SK-N-SH (cell line): ENCODE measurements around the gene PDGFRB. TPM values are rescaled to one million over a fixed set of nuclear protein-coding genes. Genes with fewer than 3 reads are reported as not detected.

ENCODE experiments used
- CTCF ChIA-PET: fragments of 300-600, 350-600 bp; formaldehyde crosslinking; extraction: SDS; loops from one replicate; lab custom pipeline; 2021; lab: Yijun Ruan, JAX
- POLR2A ChIA-PET: fragments of 350-600 bp; sonication (Branson Sonifier 250); formaldehyde crosslinking; extraction: SDS; loops from one replicate; lab custom pipeline; 2020; ENCODE audit warnings: antibody characterized with exemption, inconsistent platforms; lab: Yijun Ruan, JAX
- DNase-seq: peaks from one replicate; pipeline ENCODE4 v3.0.0; 2012
- H2AFZ ChIP-seq: fragments of 200-600 bp; sonication (generic); 2 replicates; pipeline ENCODE4 v1.8.1; 2016; ENCODE audit warnings: antibody characterized with exemption, mild to moderate bottlenecking, low read depth
- H3F3A ChIP-seq: fragments of 200-600 bp; sonication (generic); replicated peaks from 2 replicates; pipeline ENCODE3; 2016; ENCODE audit warnings: antibody characterized with exemption, mild to moderate bottlenecking; ENCODE audit not compliant: insufficient read depth
- H3K27ac ChIP-seq, 2 experiments: fragments of 200-500 bp in 1 of 2; fragments of 200-600 bp in 1 of 2; sonication (Bioruptor generic) in 1 of 2; sonication (generic), shearing (Covaris generic) in 1 of 2; 2 replicates each; pipeline versions ENCODE4 v1.5.1 to v1.6.1; 2014 to 2016; ENCODE audit warnings: low read depth in 2 of 2, inconsistent platforms in 1 of 2, low read length in 1 of 2, mild to moderate bottlenecking in 1 of 2, mixed read lengths in 1 of 2
- H3K27me3 ChIP-seq: fragments of 200-600 bp; sonication (generic), shearing (Covaris generic); 2 replicates; pipeline ENCODE4 v1.6.1; 2016; ENCODE audit warnings: mixed run types; ENCODE audit not compliant: insufficient read depth
- H3K36me3 ChIP-seq, 2 experiments: fragments of 200-500 bp in 1 of 2; fragments of 200-600 bp in 1 of 2; sonication (Bioruptor generic) in 1 of 2; sonication (generic) in 1 of 2; replicated peaks in 1 of 2; 2 replicates each; pipeline versions ENCODE3 to v1.5.1; 2014 to 2016; ENCODE audit warnings: low read length in 1 of 2, mild to moderate bottlenecking in 1 of 2; ENCODE audit not compliant: insufficient read depth in 2 of 2, control insufficient read depth in 1 of 2
- H3K4me1 ChIP-seq, 2 experiments: fragments of 200-500 bp in 1 of 2; fragments of 200-600 bp in 1 of 2; sonication (Bioruptor generic) in 1 of 2; sonication (generic), shearing (Covaris generic) in 1 of 2; 2 replicates each; pipeline versions ENCODE4 v1.5.1 to v1.6.1; 2014 to 2016; ENCODE audit warnings: low read depth in 1 of 2, low read length in 1 of 2, mixed run types in 1 of 2; ENCODE audit not compliant: insufficient read depth in 2 of 2, control insufficient read depth in 1 of 2
- H3K4me2 ChIP-seq: fragments of 200-600 bp; sonication (generic), shearing (Covaris generic); 2 replicates; pipeline ENCODE4 v1.6.1; 2017; ENCODE audit warnings: mixed run types
- H3K4me3 ChIP-seq, 2 experiments: fragments of 200-500 bp in 1 of 2; fragments of 200-600 bp in 1 of 2; sonication (Bioruptor generic) in 1 of 2; sonication (generic), shearing (Covaris generic) in 1 of 2; 2 replicates each; pipeline versions ENCODE4 v1.5.1 to v1.8.1; 2014 to 2016; ENCODE audit warnings: low read depth in 2 of 2, inconsistent platforms in 1 of 2, low read length in 1 of 2, mild to moderate bottlenecking in 1 of 2, mixed read lengths in 1 of 2, moderate library complexity in 1 of 2
- H3K79me2 ChIP-seq: fragments of 200-600 bp; sonication (generic); 2 replicates; pipeline ENCODE4 v1.8.1; 2017; ENCODE audit warnings: mild to moderate bottlenecking; ENCODE audit not compliant: insufficient read depth
- H3K9ac ChIP-seq: fragments of 200-600 bp; sonication (generic); 2 replicates; pipeline ENCODE4 v1.6.1; 2017; ENCODE audit warnings: mixed run types
- H3K9me2 ChIP-seq: fragments of 200-600 bp; sonication (generic); 2 replicates; pipeline ENCODE4 v1.6.1; 2017; ENCODE audit warnings: mixed run types
- H3K9me3 ChIP-seq: fragments of 200-600 bp; sonication (generic); 2 replicates; pipeline ENCODE4 v1.6.1; 2017; ENCODE audit warnings: mixed run types, mild to moderate bottlenecking, moderate library complexity
- H4K20me1 ChIP-seq: fragments of 200-600 bp; sonication (generic); 2 replicates; pipeline ENCODE4 v1.6.1; 2017; ENCODE audit warnings: mild to moderate bottlenecking, mixed run types; ENCODE audit not compliant: insufficient read depth
- CHD2 ChIP-seq: fragments of 150-350 bp; IDR thresholded peaks from 2 replicates; pipeline ENCODE4 v1.6.1; 2018; ENCODE audit warnings: low read length; ENCODE audit not compliant: partially characterized antibody
- ELF1 ChIP-seq: IDR thresholded peaks from 2 replicates; pipeline ENCODE4 v1.4.0; 2012
- FOSL2 ChIP-seq: IDR thresholded peaks from 2 replicates; pipeline ENCODE4 v1.4.0; 2012; ENCODE audit warnings: low read depth, mild to moderate bottlenecking, moderate library complexity, borderline replicate concordance
- FOXJ3 ChIP-seq: sonication (generic); formaldehyde crosslinking; IDR thresholded peaks from 2 replicates; pipeline ENCODE4 v1.5.1; 2020; ENCODE audit warnings: mild to moderate bottlenecking, missing genetic modification reagents
- GATA2 ChIP-seq: sonication (generic); formaldehyde crosslinking; IDR thresholded peaks from 2 replicates; pipeline ENCODE4 v1.5.0; 2020; ENCODE audit warnings: mild to moderate bottlenecking, missing genetic modification reagents
- MEF2A ChIP-seq: IDR thresholded peaks from 2 replicates; pipeline ENCODE4 v1.4.0; 2012; ENCODE audit warnings: low read depth, borderline replicate concordance
- MXI1 ChIP-seq: IDR thresholded peaks from 2 replicates; pipeline ENCODE4 v1.6.1; 2012; ENCODE audit warnings: mild to moderate bottlenecking, low read depth, low read length, improper control_type of control experiment
- RFX5 ChIP-seq: IDR thresholded peaks from 2 replicates; pipeline ENCODE4 v1.6.1; 2012; ENCODE audit warnings: mild to moderate bottlenecking, improper control_type of control experiment, low read length
- RXRA ChIP-seq: IDR thresholded peaks from 2 replicates; pipeline ENCODE4 v1.4.0; 2012; ENCODE audit warnings: low read depth, mild to moderate bottlenecking, borderline replicate concordance
- SIN3A ChIP-seq: IDR thresholded peaks from 2 replicates; pipeline ENCODE4 v1.6.1; 2012; ENCODE audit warnings: low read depth, mild to moderate bottlenecking, low read length, moderate library complexity, borderline replicate concordance
- SMC3 ChIP-seq: IDR thresholded peaks from 2 replicates; pipeline ENCODE4 v1.6.1; 2012; ENCODE audit warnings: low read depth, low read length, improper control_type of control experiment
- TAF1 ChIP-seq: IDR thresholded peaks from 2 replicates; pipeline ENCODE4 v1.6.1; 2012; ENCODE audit warnings: low read depth, mild to moderate bottlenecking, low read length, moderate library complexity, borderline replicate concordance
- TCF12 ChIP-seq: IDR thresholded peaks from 2 replicates; pipeline ENCODE4 v1.4.0; 2012
- TEAD4 ChIP-seq: IDR thresholded peaks from 2 replicates; pipeline ENCODE4 v1.4.0; 2012; ENCODE audit warnings: mild to moderate bottlenecking, borderline replicate concordance; ENCODE audit not compliant: insufficient read depth
- YY1 ChIP-seq: IDR thresholded peaks from 2 replicates; pipeline ENCODE4 v1.4.0; 2012; ENCODE audit warnings: low read depth, mild to moderate bottlenecking
- WGBS: methylation state at CpG from one replicate; pipeline ENCODE4 v1.1.6; 2017; ENCODE audit warnings: low lambda C conversion rate; 5-methylcytosine and 5-hydroxymethylcytosine counted together
- polyA plus RNA-seq, 3 experiments: library from polyadenylated mRNA; depleted of rRNA; stranded (reverse); fragments of >200 nt; gene quantifications; 2 replicates each; pipeline ENCODE4 v1.2.3, GENCODE V29; 2012
- TF ChIP-seq, protein P1 (sequence below): IDR thresholded peaks from 2 replicates; pipeline ENCODE4 v1.4.0; 2012; ENCODE audit warnings: low read depth
- TF ChIP-seq, protein P2 (sequence below): IDR thresholded peaks from 2 replicates; pipeline ENCODE4 v1.4.0; 2012; ENCODE audit warnings: low read depth, borderline replicate concordance
- TF ChIP-seq, protein P3 (sequence below): fragments of 200-600 bp; sonication (generic); IDR thresholded peaks from 2 replicates; pipeline ENCODE4 v1.6.1; 2017; ENCODE audit warnings: antibody characterized with exemption, mild to moderate bottlenecking, moderate library complexity
- TF ChIP-seq, protein P4 (sequence below): IDR thresholded peaks from 2 replicates; pipeline ENCODE4 v1.6.1; 2012; ENCODE audit warnings: mild to moderate bottlenecking, low read depth, low read length, moderate library complexity

Gene PDGFRB
- polyA plus RNA-seq, 1 of the 3 experiments (the other 2 are of a cell fraction) = 32.1 TPM

DNA sequence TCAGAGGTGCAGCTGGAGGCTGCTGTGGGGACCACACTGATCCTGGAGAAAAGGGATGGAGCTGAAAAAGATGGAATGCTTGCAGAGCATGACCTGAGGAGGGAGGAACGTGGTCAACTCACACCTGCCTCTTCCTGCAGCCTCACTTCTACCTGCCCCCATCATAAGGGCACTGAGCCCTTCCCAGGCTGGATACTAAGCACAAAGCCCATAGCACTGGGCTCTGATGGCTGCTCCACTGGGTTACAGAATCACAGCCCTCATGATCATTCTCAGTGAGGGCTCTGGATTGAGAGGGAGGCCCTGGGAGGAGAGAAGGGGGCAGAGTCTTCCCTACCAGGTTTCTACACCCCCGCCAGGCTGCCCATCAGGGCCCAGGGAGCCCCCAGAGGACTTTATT is 28.4 kb upstream of the PDGFRB start:
- Histone ChIP-seq H4K20me1 (no peaks in the 10 kb centered on the region), H3K27ac (no peak overlapping the region), H3K27me3 (peaks cover 5% of the 10 kb centered on the region; the same call in 1 of the 2 replicates), H3K4me2 (no peak overlapping the region), H3K4me1 (peaks cover 0 to 2% of the 10 kb centered on the region in 2 experiments; a peak in 1 of 4 replicates), H3K4me3 (no peak overlapping the region), H3K9me3 (no peaks in the 10 kb centered on the region), H3K79me2 (no peaks in the 10 kb centered on the region), H3F3A (no peaks in the 10 kb centered on the region), H3K36me3 (no peaks in the 10 kb centered on the region), H3K9ac (no peak overlapping the region), H2AFZ (no peak overlapping the region), H3K9me2 (no peaks in the 10 kb centered on the region)
- no peak for DNase-seq
- TF ChIP-seq, protein P1, sequence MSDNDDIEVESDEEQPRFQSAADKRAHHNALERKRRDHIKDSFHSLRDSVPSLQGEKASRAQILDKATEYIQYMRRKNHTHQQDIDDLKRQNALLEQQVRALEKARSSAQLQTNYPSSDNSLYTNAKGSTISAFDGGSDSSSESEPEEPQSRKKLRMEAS = no peak
- TF ChIP-seq FOSL2 (no peak), MXI1 (no peak), ELF1 (no peak), GATA2 (CRISPR knock-in tag) (no peak), FOXJ3 (no peak), RFX5 (no peak), CHD2 (no peak), TCF12 (no peak), MEF2A (no peak), SMC3 (no peak), SIN3A (no peak), YY1 (no peak)
- TF ChIP-seq, protein P2, sequence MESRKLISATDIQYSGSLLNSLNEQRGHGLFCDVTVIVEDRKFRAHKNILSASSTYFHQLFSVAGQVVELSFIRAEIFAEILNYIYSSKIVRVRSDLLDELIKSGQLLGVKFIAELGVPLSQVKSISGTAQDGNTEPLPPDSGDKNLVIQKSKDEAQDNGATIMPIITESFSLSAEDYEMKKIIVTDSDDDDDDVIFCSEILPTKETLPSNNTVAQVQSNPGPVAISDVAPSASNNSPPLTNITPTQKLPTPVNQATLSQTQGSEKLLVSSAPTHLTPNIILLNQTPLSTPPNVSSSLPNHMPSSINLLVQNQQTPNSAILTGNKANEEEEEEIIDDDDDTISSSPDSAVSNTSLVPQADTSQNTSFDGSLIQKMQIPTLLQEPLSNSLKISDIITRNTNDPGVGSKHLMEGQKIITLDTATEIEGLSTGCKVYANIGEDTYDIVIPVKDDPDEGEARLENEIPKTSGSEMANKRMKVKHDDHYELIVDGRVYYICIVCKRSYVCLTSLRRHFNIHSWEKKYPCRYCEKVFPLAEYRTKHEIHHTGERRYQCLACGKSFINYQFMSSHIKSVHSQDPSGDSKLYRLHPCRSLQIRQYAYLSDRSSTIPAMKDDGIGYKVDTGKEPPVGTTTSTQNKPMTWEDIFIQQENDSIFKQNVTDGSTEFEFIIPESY = no peak
- TF ChIP-seq, protein P3, sequence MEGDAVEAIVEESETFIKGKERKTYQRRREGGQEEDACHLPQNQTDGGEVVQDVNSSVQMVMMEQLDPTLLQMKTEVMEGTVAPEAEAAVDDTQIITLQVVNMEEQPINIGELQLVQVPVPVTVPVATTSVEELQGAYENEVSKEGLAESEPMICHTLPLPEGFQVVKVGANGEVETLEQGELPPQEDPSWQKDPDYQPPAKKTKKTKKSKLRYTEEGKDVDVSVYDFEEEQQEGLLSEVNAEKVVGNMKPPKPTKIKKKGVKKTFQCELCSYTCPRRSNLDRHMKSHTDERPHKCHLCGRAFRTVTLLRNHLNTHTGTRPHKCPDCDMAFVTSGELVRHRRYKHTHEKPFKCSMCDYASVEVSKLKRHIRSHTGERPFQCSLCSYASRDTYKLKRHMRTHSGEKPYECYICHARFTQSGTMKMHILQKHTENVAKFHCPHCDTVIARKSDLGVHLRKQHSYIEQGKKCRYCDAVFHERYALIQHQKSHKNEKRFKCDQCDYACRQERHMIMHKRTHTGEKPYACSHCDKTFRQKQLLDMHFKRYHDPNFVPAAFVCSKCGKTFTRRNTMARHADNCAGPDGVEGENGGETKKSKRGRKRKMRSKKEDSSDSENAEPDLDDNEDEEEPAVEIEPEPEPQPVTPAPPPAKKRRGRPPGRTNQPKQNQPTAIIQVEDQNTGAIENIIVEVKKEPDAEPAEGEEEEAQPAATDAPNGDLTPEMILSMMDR = no peak
- POLR2A ChIA-PET = no interaction called here
- CTCF ChIA-PET = interaction anchor here (1.2 kb wide), 1 partner anchor 8 kb away, joined by 4 read pairs; no protein-coding TSS in a partner anchor
- 75% methylated on average over 2 of the region's 2 CpGs for WGBS

DNA sequence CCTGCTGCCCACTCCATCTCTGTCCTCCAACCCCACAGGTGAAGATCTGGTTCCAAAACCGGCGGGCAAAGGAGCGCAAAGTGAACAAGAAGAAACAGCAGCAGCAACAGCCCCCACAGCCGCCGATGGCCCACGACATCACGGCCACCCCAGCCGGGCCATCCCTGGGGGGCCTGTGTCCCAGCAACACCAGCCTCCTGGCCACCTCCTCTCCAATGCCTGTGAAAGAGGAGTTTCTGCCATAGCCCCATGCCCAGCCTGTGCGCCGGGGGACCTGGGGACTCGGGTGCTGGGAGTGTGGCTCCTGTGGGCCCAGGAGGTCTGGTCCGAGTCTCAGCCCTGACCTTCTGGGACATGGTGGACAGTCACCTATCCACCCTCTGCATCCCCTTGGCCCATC is 27.8 kb upstream of the PDGFRB start:
- no peaks in the 10 kb centered on the region for H3K9me3 ChIP-seq
- 83% methylated on average over 9 of the region's 12 CpGs for WGBS
- no peaks in the 10 kb centered on the region for H4K20me1 ChIP-seq
- no peak overlapping the region for H3K27ac ChIP-seq
- H3K9me2 ChIP-seq = no peaks in the 10 kb centered on the region
- H3K36me3 ChIP-seq = no peaks in the 10 kb centered on the region
- ChIA-PET CTCF (no interaction called here), POLR2A (no interaction called here)
- H3K79me2 ChIP-seq = no peaks in the 10 kb centered on the region
- H2AFZ ChIP-seq = no peak overlapping the region
- no peaks in the 10 kb centered on the region for H3K27me3 ChIP-seq
- H3F3A ChIP-seq = no peaks in the 10 kb centered on the region
- peaks cover 0 to 2% of the 10 kb centered on the region in 2 experiments; a peak in 1 of 4 replicates for H3K4me1 ChIP-seq
- no peak overlapping the region for H3K9ac ChIP-seq
- DNase-seq = no peak
- H3K4me3 ChIP-seq = no peak overlapping the region
- no peak overlapping the region for H3K4me2 ChIP-seq
- no peak for TF ChIP-seq TEAD4
- TF ChIP-seq, protein P4, sequence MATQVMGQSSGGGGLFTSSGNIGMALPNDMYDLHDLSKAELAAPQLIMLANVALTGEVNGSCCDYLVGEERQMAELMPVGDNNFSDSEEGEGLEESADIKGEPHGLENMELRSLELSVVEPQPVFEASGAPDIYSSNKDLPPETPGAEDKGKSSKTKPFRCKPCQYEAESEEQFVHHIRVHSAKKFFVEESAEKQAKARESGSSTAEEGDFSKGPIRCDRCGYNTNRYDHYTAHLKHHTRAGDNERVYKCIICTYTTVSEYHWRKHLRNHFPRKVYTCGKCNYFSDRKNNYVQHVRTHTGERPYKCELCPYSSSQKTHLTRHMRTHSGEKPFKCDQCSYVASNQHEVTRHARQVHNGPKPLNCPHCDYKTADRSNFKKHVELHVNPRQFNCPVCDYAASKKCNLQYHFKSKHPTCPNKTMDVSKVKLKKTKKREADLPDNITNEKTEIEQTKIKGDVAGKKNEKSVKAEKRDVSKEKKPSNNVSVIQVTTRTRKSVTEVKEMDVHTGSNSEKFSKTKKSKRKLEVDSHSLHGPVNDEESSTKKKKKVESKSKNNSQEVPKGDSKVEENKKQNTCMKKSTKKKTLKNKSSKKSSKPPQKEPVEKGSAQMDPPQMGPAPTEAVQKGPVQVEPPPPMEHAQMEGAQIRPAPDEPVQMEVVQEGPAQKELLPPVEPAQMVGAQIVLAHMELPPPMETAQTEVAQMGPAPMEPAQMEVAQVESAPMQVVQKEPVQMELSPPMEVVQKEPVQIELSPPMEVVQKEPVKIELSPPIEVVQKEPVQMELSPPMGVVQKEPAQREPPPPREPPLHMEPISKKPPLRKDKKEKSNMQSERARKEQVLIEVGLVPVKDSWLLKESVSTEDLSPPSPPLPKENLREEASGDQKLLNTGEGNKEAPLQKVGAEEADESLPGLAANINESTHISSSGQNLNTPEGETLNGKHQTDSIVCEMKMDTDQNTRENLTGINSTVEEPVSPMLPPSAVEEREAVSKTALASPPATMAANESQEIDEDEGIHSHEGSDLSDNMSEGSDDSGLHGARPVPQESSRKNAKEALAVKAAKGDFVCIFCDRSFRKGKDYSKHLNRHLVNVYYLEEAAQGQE = no peak
- TF ChIP-seq, protein P1 = no peak
- TF ChIP-seq MXI1 = no peak
- TF ChIP-seq FOSL2 = no peak
- TF ChIP-seq ELF1 = no peak
- no peak for TF ChIP-seq TAF1
- TF ChIP-seq RXRA = no peak
- no peak for TF ChIP-seq FOXJ3
- TF ChIP-seq TCF12 = no peak
